ENCODE results near the gene ALDH5A1.
"Not testable (repeated sequence)": the region's sequence is repeated elsewhere in the genome, so short reads cannot be mapped to it uniquely, and the experiment has no call there.

Gene ALDH5A1

DNA sequence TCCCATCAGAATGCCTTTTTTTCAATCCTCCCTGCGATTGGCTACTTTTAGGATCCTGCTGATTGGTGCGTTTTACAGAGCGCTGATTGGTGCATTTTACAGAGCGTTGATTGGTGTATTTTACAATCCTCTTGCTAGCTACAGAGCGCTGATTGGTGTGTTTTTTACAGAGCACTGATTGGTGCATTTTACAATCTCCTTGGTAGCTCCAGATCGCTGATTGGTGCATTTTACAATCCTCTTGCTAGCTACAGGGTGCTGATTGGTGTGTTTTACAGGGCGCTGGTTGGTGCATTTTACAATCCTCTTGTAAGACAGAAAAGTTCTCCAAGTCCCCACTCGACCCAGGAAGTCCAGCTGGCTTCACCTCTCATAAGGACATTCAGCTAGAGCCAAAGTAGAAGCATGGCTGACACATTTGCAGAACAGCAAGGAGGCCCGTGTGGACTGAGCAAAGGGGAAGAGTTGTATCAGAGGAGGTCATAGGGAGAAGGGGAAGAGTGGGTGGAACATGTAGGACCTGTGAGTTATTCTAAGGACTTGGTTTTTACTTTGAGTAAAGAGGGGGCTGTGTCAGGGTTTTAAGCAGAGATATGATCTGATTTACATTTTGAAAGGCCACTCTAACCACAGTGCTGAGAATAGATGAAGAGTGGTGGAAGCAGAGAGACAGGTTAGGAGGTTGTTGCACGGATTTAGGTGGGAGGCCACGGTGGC, 2.6 kb downstream of the ALDH5A1 start:
- peaks cover 12 to 20% of the 10 kb centered on the region in 2 donors for H3K36me3 Mint-ChIP-seq
- H3K9me3 Mint-ChIP-seq: peaks cover 4 to 7% of the 10 kb centered on the region in 2 donors
- ATAC-seq (replicated peaks) (peak in 1 of 2 donors; percentile 18), DNase-seq (no peak)
- peaks cover 18 to 40% of the 10 kb centered on the region in 2 donors for H3K4me1 Mint-ChIP-seq
- H3K27me3 Mint-ChIP-seq: no peaks in the 10 kb centered on the region
- H3K27ac Mint-ChIP-seq: no peak overlapping the region
- no peak overlapping the region for H3K4me3 Mint-ChIP-seq

DNA sequence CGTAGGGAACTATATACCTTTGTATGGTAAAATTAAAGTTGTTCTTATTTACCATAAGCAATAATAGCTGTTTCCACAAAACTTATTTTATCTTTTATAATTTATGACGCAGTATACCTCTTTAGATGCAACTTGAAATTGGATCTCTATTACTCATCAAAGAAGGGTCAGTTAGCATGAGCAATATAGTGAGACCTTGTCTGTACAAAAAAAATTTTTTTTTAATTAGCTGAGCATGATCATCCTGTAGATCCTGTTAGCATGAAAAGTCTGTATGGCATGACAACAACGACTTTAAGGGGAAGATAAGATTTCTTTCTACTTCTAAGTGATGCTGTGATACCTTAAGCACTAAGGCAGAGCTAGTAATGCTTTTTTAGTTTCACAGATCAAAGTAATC, 5.9 kb downstream of the ALDH5A1 start:
- Mint-ChIP-seq H3K4me1 (peaks cover 9 to 21% of the 10 kb centered on the region in 2 donors), H3K36me3 (peaks cover 24 to 43% of the 10 kb centered on the region in 2 donors), H3K9me3 (peaks cover 4 to 7% of the 10 kb centered on the region in 2 donors), H3K27ac (no peak overlapping the region), H3K4me3 (no peak overlapping the region), H3K27me3 (no peaks in the 10 kb centered on the region)
- DNase-seq (no peak), ATAC-seq (replicated peaks) (no peak)

DNA sequence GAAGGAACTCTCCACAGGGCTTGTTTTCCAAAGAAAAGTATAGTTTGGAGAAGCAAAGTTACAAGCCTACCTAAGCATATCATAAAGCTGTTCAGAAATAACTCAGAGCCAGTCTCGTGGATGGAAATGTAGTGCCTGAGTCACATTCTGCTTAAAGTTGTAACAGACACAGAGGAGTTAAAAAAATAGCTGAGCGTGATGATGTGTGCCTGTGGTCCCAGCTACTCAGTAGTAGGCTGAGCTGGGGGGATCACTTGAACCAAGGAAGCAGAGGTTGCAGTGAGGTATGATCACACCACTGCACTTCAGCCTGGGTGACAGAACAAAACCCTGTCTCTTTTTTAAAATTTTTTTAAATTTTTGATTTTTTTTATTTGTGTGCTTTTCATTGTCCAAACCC, 6.6 kb downstream of the ALDH5A1 start:
- Mint-ChIP-seq H3K27ac (no peak overlapping the region), H3K9me3 (peaks cover 4 to 7% of the 10 kb centered on the region in 2 donors), H3K36me3 (peaks cover 23 to 43% of the 10 kb centered on the region in 2 donors), H3K4me3 (no peak overlapping the region), H3K4me1 (peaks cover 8 to 14% of the 10 kb centered on the region in 2 donors), H3K27me3 (no peaks in the 10 kb centered on the region)
- no peak for DNase-seq
- ATAC-seq (replicated peaks): no peak

DNA sequence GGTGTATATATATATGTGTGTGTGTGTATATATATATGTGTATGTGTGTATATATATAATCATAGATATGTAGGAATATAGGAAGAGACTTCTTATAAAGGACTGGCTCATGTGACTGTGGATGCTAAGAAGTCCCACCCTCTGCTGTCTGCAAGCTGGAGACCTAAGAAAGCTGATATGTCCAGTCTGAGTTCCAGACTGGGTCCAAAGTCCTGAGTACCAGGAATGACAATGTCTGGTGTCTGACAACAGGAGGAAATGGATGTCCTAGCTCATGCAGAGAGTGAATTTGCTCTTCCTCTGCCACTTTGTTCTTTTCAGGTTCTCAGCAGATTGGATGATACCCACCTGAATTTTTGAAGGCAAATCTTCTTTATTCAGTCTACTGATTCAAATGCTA, 7.1 kb downstream of the ALDH5A1 start:
- no peak for ATAC-seq (replicated peaks)
- H3K9me3 Mint-ChIP-seq: peaks cover 2 to 5% of the 10 kb centered on the region in 2 donors
- peaks cover 8 to 14% of the 10 kb centered on the region in 2 donors for H3K4me1 Mint-ChIP-seq
- no peak overlapping the region for H3K4me3 Mint-ChIP-seq
- peaks cover 25 to 40% of the 10 kb centered on the region in 2 donors for H3K36me3 Mint-ChIP-seq
- no peaks in the 10 kb centered on the region for H3K27me3 Mint-ChIP-seq
- H3K27ac Mint-ChIP-seq: no peak overlapping the region
- DNase-seq: no peak

DNA sequence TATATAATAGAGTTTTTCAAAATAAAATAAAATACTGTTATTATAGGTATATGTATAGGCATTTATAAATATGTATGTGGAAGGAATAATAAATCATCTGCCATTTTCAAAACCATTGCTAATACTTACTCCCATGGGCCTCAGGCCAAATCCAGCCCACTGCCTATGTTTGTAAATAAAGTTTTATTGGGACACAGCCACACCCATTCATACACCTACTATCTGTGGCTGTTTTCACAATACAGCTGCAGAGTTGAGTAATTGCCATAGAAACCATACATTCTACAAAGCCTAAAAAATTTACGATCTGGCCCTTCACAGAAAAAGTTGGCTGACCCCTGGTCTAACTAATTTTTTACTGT, 9.5 kb downstream of the ALDH5A1 start:
- ATAC-seq (replicated peaks) (no peak), DNase-seq (no peak)
- H3K27ac Mint-ChIP-seq: no peak overlapping the region
- peaks cover 0 to 2% of the 10 kb centered on the region in 2 donors for H3K4me1 Mint-ChIP-seq
- no peaks in the 10 kb centered on the region for H3K27me3 Mint-ChIP-seq
- H3K4me3 Mint-ChIP-seq: no peak overlapping the region
- H3K9me3 Mint-ChIP-seq: peaks cover 7 to 12% of the 10 kb centered on the region in 2 donors
- peaks cover 37 to 50% of the 10 kb centered on the region in 2 donors for H3K36me3 Mint-ChIP-seq

DNA sequence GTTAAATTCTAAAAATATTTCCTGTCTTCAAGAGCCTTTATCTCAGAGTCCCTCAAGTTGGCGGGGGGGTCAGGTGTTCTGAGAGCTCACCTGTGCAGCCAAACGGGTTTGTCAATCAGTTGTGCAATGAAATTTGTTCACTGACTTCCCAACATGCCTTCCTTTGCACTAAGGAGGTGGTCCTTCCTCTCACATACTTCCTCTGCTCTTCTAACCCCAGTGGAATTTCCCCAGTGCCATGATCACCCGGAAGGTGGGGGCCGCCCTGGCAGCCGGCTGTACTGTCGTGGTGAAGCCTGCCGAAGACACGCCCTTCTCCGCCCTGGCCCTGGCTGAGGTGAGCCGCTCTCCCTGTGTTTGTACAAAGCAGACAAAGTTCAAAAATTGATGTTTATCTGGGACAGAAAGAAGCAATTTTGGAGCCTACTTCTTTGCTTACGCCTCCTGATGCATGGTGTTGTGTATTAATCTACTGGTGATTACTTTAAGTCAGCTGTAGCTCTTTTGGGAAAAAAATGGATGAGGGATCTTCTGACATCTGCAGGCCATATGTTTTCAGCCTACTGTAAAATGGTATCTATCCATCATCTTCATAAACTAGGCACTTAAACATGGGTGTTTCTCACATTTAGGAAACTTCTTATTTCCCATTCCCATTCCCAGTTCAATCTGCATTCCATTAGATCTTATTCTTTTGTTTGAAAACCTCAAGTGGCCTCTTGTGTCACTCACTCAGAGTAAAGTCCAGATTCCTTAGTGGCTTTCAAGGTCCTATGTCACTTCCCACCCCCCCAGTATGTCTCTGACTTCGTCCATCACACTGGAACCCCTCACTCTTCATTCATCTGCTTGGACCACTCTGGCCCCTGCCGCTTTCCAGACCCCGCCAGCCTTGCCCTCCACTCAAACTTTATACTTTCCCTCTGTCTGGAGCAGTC, 10.1 kb downstream of the ALDH5A1 start:
- H3K36me3 Mint-ChIP-seq: peaks cover 40 to 56% of the 10 kb centered on the region in 2 donors
- ATAC-seq (replicated peaks): no peak
- peak overlapping the region; percentile 72 for H3K27ac Mint-ChIP-seq
- no peak overlapping the region for H3K4me3 Mint-ChIP-seq
- H3K4me1 Mint-ChIP-seq: peaks cover 0 to 3% of the 10 kb centered on the region in 2 donors
- H3K9me3 Mint-ChIP-seq: peaks cover 7 to 12% of the 10 kb centered on the region in 2 donors
- H3K27me3 Mint-ChIP-seq: no peaks in the 10 kb centered on the region
- no peak for DNase-seq

DNA sequence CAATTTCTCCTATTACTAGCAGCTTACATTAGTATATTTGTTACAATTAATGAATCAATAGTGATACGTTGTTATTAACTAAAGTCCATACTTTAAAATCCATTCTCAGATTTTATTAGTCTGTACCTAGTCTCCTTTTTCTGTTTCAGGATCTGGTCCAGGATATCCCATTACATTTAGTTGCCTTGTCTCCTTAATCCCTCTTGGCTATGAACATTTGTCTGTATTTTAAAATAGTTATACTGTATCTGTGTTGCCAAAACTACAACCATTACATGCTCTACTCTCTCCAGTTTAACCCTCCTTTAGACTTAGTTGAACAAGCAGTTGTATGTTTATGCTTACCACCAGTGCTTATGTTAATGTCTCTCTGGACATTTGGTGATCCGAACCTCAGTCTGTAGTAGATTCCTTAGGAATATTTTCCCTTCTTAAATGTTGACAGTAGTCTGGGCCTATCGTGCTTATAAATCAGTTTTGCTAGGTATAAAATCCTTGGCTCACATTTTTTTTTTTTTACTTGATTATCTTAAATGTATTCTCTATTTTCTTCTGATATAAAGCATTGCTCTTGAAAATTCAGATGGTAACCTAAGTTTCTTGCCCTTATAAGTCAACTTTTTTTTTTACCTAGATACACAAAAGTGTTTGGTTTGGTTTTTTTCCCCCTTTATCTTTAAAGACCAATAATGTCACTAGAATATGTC, 12.2 kb downstream of the ALDH5A1 start:
- Mint-ChIP-seq H3K4me1 (peaks cover 0 to 3% of the 10 kb centered on the region in 2 donors), H3K4me3 (no peak overlapping the region), H3K27ac (no peak overlapping the region), H3K9me3 (peaks cover 7 to 12% of the 10 kb centered on the region in 2 donors), H3K36me3 (peaks cover 46 to 71% of the 10 kb centered on the region in 2 donors), H3K27me3 (no peaks in the 10 kb centered on the region)
- DNase-seq: no peak
- ATAC-seq (replicated peaks): no peak

DNA sequence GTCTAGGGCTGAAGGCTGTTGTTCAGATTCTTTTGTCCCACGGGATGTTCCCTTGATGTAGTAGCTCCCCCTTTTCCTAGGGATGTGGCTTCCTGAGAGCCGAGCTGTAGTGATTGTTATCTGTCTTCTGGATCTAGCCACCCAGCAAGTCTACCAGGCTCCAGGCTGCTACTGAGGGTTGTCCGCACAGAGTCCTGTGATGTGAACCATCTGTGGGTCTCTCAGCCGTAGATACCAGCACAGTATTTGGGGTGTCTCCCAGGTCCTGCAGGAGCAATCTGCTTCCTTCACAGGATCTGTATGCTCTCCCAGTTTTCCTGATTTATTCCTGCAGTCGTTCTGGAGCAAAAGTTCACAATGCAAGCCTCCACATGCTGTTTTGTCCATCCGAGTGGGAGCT, 17.2 kb downstream of the ALDH5A1 start:
- peaks cover 46 to 58% of the 10 kb centered on the region in 2 donors for H3K36me3 Mint-ChIP-seq
- H3K4me3 Mint-ChIP-seq: not testable (repeated sequence)

DNA sequence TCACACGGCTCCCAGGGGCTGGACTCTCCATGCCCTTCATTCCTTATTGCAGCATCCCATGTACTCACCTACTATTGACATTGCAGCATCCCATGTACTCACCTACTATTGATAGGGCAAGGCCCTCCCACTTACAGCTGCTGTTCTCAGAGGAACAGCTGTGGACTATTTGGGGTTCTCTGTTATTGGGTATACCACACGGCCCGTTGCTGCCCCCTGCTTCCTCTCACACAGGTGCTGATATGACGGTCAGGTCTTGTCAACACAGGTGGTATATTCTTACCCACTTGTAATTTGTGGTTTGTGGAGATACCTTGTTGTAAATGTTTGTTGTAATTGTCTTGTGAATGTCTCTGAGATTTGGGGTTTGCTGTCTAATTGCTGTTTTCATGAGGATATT, 18.8 kb downstream of the ALDH5A1 start:
- Mint-ChIP-seq H3K4me1 (peaks cover 16 to 17% of the 10 kb centered on the region in 2 donors), H3K27ac (no peak overlapping the region), H3K4me3 (no peak overlapping the region), H3K36me3 (peaks cover 33 to 44% of the 10 kb centered on the region in 2 donors), H3K27me3 (no peaks in the 10 kb centered on the region), H3K9me3 (peaks cover 2 to 5% of the 10 kb centered on the region in 2 donors)
- no peak for DNase-seq
- ATAC-seq (replicated peaks): peak in 1 of 2 donors; percentile 15

More for the DNA sequence above, 17.2 kb downstream of the ALDH5A1 start:
- not testable (repeated sequence) for H3K4me1 Mint-ChIP-seq; H3K27ac Mint-ChIP-seq; DNase-seq; ATAC-seq (replicated peaks); H3K27me3 Mint-ChIP-seq
- H3K9me3 Mint-ChIP-seq: peaks cover 5 to 10% of the 10 kb centered on the region in 2 donors

DNA sequence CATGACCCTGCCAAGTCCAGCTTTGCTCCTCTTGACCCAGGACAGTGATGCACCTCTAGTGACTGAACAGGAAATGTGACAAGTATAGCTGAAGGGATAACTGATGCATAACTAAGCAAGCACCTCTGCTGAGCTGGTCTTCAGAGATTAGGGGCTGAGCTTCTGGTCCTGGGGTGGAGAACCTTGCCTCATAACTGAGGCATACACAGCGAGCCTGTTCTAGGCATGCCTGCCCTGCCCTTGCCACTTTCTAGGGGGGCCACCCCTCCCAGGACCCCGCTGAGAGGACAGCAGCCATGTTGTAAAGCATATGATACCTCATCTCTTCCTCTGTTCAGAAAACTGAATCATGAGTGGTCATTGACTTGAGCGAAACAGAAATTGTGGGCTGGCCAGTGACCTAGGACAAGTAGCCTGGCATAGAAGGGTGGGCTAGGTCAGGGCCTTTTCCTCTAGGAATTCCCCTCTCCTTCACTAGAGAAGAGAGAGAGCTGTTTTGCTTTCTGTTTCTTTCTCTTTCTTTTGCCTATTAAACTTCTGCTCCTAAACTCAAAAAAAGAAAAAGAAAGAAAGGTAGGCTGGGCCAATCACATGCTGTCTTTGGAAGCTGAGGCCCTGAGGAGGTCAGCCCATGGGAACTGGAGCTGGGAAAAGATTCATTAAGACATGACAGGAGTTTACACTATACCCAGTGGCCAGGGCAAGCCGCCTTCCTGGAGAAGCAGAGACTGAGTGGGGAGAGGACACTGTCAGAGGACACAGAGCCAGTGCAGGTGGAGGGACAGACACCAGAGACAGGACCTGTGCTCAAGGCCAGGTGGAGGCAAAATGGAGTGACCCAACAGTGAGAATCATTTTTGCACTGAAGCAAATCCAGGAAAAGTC, 23.1 kb downstream of the ALDH5A1 start:
- peak; percentile 86 to 91 for ATAC-seq (replicated peaks)
- DNase-seq: peak; percentile 42
- Mint-ChIP-seq H3K9me3 (no peaks in the 10 kb centered on the region), H3K36me3 (peaks cover 14 to 18% of the 10 kb centered on the region in 2 donors), H3K27ac (peak overlapping the region; percentile 98), H3K4me3 (peak overlapping the region; percentile 72 to 80), H3K27me3 (no peaks in the 10 kb centered on the region), H3K4me1 (peaks cover 22 to 44% of the 10 kb centered on the region in 2 donors)

DNA sequence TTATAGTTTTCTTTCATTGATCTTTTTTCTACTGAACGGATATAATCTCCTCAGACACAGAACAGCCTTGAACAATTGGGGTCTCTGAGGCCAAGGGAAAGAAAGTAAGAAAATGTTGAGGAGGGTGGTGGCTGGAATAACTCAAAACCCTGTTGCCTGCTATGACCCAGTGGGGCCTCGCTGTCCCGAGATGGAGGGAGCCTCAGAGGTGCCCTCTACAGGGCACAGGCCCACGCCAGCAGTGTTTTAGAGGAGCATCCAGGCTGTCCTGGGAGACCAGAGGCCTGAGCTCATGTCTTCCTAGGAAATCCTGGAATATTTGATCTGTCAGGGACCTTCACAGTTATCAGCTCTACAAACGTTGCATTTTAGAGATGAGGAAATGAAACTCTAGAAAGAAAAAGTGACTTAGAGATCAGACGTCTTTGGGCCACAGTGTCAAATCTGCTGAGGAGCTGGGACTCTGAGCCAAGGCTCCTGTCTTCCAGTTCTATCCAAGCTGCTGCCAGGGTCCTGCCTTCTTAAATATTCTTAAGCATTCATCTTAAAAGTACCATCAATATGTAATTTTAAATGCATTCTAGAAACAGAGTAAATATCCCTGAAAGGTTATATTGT, 26.3 kb downstream of the ALDH5A1 start:
- Mint-ChIP-seq H3K36me3 (peaks cover 6% of the 10 kb centered on the region in 2 donors), H3K27me3 (no peaks in the 10 kb centered on the region), H3K4me1 (peaks cover 32 to 58% of the 10 kb centered on the region in 2 donors), H3K27ac (peak overlapping the region; percentile 86), H3K4me3 (no peak overlapping the region), H3K9me3 (no peaks in the 10 kb centered on the region)
- peak; percentile 28 for DNase-seq
- ATAC-seq (replicated peaks): peak; percentile 41 to 49

DNA sequence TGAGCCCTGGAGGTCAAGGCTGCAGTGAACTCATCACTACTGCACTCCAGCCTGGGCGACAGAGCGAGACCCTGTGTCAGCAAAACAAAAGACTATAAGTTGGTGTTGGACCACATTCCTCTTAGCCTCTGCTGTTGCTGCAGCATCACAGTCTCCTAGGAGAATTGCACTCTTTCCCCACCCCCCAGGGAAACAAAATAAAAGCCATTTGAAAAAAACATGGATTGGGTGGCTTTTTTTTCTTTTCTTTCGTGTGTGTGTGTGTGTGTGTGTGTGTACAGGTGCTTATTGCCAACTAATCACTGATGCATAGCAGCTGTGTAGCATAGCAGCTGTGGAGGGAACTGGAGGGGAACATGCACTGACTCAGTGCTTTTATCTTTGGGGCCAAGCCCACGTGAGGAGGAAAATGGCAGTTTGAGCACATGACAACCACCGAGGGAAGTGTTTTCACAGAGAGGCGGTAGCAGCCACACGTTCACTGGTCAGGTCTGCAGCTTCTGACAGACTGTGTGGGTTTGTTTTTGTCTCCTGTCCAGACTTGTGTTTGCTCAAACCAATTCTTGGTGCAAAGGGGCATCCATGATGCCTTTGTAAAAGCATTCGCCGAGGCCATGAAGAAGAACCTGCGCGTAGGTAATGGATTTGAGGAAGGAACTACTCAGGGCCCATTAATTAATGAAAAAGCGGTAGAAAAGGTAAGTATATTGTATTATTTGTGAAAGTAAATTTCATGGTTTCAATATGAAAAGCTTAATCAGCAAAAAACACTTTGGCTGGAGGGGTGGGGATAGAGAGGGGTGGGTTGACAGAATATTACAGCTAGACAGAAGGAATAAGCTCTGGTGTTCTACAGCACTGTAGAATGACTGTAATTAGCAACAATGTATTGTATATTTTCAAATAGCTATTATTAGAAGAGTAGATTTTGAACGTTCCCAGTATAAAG, 27.7 kb downstream of the ALDH5A1 start:
- peak; percentile 47 for DNase-seq
- peak overlapping the region in 1 of 2 donors; percentile 51 for H3K4me3 Mint-ChIP-seq
- ATAC-seq (replicated peaks): peak; percentile 62 to 73

More for the DNA sequence above, 27.7 kb downstream of the ALDH5A1 start:
- Mint-ChIP-seq H3K27ac (peak overlapping the region; percentile 87), H3K36me3 (peaks cover 6 to 7% of the 10 kb centered on the region in 2 donors), H3K9me3 (no peaks in the 10 kb centered on the region), H3K4me1 (peaks cover 28 to 54% of the 10 kb centered on the region in 2 donors), H3K27me3 (no peaks in the 10 kb centered on the region)

Measured in stimulated activated naive B cell treated with anti-CD40 and anti-IgM and Interleukin-4, amounts not matched to agents 10 μg/mL and 1 μg/mL and 100 μg/mL, for 72 hours (primary cell).